ENCODE results near the gene ALAS1.

Gene ALAS1

GRCh38 chr3:52245322-52246263, 47.6 kb downstream of the ALAS1 start, which contains the start of gene PPM1M:
PPM1M (plus strand) TSS chr3:52245759; CDS start chr3:52245825, 66 bp downstream.
- no peak for DNase-seq (ENCODE audit: low read depth in 1 of 2, low spot score in 1 of 2)
- no peak within 1 kb of the TSS for H3K4me3 ChIP-seq (replicated peaks; ENCODE audit: insufficient read depth, low read length)
- H3K27ac ChIP-seq (replicated peaks) = peak within 1 kb of the TSS; percentile 69
- no peaks in the 10 kb centered on the region for H3K27me3 ChIP-seq (ENCODE audit: insufficient read depth, poor library complexity, severe bottlenecking)
- TF ChIP-seq GABPA (IDR thresholded peaks at IDR 0.05; ENCODE audit: low read depth) (no peak), CTCF (IDR thresholded peaks at IDR 0.05; ENCODE audit: insufficient read depth, low read length) (no peak), POLR2AphosphoS5 (IDR thresholded peaks at IDR 0.05; ENCODE audit: low read depth) (no peak), REST (IDR thresholded peaks at IDR 0.05; ENCODE audit: insufficient replicate concordance, low read depth) (no peak), SPI1 (IDR thresholded peaks at IDR 0.05; ENCODE audit: borderline replicate concordance, low read depth) (no peak)

GRCh38 chr3:52246264-52246620, 48.3 kb downstream of the ALAS1 start:
- no peak overlapping the region; the same call in 1 of the 2 replicates for H3K27ac ChIP-seq (replicated peaks)
- H3K4me3 ChIP-seq (replicated peaks; ENCODE audit: insufficient read depth, low read length) = no peak overlapping the region
- TF ChIP-seq GABPA (IDR thresholded peaks at IDR 0.05; ENCODE audit: low read depth) = no peak
- TF ChIP-seq CTCF (IDR thresholded peaks at IDR 0.05; ENCODE audit: insufficient read depth, low read length) = no peak
- no peak for TF ChIP-seq REST (IDR thresholded peaks at IDR 0.05; ENCODE audit: insufficient replicate concordance, low read depth)
- TF ChIP-seq POLR2AphosphoS5 (IDR thresholded peaks at IDR 0.05; ENCODE audit: low read depth) = no peak
- no peak for TF ChIP-seq SPI1 (IDR thresholded peaks at IDR 0.05; ENCODE audit: borderline replicate concordance, low read depth)
- no peaks in the 10 kb centered on the region for H3K27me3 ChIP-seq (ENCODE audit: insufficient read depth, poor library complexity, severe bottlenecking)
- no peak for DNase-seq (ENCODE audit: low read depth in 1 of 2, low spot score in 1 of 2)

GRCh38 chr3:52246728-52247408, 48.9 kb downstream of the ALAS1 start:
- no peak overlapping the region for H3K27ac ChIP-seq (replicated peaks)
- TF ChIP-seq POLR2AphosphoS5 (IDR thresholded peaks at IDR 0.05; ENCODE audit: low read depth) (no peak), SPI1 (IDR thresholded peaks at IDR 0.05; ENCODE audit: borderline replicate concordance, low read depth) (peak; percentile 59; the same call in 1 of the 2 replicates)
- no peaks in the 10 kb centered on the region for H3K27me3 ChIP-seq (ENCODE audit: insufficient read depth, poor library complexity, severe bottlenecking)
- H3K4me3 ChIP-seq (replicated peaks; ENCODE audit: insufficient read depth, low read length) = no peak overlapping the region
- DNase-seq (ENCODE audit: low read depth in 1 of 2, low spot score in 1 of 2) = peak in 1 of 2 experiments; percentile 66
